NCI-H2196 (cell line): ENCODE results near the gene BAG5.
A peak's percentile ranks its signal among the peaks of the same experiment; 100 is the strongest.
"Not testable (repeated sequence)": the region's sequence is repeated elsewhere in the genome, so short reads cannot be mapped to it uniquely, and the experiment has no call there.

Experiments
- DNase-seq: peaks from one replicate; lab custom pipeline; 2025; ENCODE audit not compliant: unreplicated experiment; lab: John Stamatoyannopoulos, UW

Gene BAG5

DNA sequence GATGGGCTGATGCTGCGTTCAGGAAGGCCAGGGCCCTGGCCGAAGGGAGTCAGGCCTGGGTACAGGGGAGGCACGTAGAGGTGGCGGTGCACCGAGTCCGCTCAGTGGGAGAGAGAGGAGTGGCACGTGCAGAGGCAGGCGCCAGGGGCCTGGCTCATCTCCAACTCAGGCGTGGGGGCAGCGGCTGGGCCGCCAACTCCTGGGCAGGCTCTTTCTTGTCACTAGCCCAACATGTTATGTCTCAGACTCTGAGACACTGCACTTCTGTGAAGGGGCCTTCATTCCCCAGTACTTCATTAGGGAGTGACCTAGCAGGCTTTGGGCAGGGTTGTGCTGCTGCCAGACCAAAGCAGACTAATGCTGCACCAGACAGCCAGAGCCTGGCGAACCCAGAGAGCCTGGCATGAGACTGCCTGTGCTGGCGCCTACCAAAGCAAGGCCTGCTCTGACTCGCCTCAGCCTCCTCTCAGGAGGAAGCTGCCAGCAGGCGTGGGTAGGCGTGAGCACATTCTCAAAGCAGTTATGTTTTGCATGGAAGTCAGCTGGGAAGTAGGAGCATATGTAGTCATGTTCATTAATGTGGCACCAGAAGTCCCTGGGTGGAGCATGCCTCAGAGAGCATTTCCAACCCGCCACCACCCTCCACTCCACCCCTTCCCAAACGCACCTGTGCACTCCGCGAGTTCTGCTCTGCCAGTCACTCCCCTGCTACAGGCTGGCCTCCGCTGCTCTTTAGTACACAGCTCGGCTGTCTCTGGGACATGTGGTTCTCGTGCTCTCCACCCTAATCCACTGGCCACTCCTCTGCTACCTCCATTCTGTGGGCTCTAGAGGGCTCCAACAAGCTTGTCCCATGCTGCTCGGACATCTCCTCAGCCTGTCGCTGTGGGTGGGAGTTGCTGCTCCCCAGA is 49.5 kb downstream of the BAG5 start:
- peak; percentile 74 for DNase-seq

DNA sequence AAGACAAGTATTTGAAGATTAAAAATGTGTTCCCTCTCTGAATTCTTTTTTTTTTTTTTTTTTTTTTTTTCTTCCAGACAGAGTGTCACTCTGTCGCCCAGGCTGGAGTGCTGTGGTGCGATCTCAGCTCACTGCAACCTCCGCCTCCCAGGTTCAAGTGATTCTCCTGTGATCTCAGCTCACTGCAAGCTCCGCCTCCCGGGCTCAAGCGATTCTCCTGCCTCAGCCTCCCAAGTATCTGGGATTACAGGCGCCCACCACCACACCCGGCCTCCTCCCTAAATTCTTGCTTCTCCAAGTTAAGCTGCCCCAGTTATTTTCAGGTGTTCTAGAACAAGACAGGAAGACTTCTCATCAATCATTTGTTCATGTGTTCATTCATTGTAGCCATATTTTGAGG is 50.3 kb downstream of the BAG5 start:
- not testable (repeated sequence) for DNase-seq

GRCh38 chr14:103510724-103511693 is 51.4 kb downstream of the BAG5 start:
- no peak for DNase-seq

GRCh38 chr14:103509864-103510723 is 52.4 kb downstream of the BAG5 start:
- DNase-seq, result no peak

DNA sequence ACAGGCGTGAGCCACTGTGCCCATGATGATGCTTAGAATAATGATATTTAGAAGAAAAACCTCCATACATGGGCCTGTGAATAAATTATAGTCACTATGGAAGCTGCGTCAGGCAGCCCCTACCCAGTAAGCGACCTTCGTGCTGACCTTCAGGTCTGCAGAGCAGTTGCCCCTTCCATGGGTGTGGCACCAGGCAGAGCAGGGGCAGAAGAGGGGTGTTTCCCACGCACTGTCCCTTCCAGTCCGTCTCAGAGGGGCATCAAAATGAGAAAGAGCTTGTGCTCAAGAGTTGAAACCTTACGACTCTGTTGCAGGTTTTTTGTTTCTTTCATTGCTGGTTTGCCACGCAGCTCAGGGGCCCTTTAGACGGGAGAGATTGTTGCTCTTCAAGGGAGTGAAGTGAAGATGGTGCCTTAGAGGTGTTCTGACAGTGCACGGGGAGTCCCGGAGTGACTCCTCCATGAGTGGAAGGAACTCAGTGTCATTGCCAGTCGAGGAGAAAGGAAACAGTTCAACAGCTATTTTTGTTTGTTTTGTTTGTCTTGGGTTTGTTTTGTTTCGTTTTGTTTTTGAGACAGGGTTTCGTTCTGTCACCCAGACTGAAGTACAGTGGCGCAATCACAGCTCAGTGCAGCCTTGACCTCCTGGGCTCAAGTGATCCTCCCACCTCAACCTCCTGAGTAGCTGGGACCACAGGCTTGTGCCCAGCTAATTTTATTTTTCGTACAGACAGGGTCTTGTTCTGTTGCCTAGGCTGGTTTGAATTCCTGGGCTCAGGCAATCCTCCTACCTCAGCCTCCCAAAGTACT is 53.7 kb downstream of the BAG5 start:
- no peak for DNase-seq

GRCh38 chr14:103507751-103508150 is 54.7 kb downstream of the BAG5 start:
- DNase-seq, result no peak
